ENCODE results near the gene ZNF605. TPM values are rescaled to one million over a fixed set of nuclear protein-coding genes. Genes with fewer than 3 reads are reported as not detected.

The ZNF605 gene
- total RNA-seq, 4 donors from 2014 or later = 3.2 to 10.1 (median 5.1) TPM

GRCh38 chr12:132873724-132874123, 82.4 kb downstream of the ZNF605 start:
- Histone ChIP-seq H3K4me3 (no peak overlapping the region), H3K27me3 (no peaks in the 10 kb centered on the region), H3K4me1 (no peaks in the 10 kb centered on the region), H3K9me3 (no peaks in the 10 kb centered on the region), H3K36me3 (peaks cover 24 to 97% (median 28%) of the 10 kb centered on the region in 3 donors), H3K27ac (no peak overlapping the region)
- DNase-seq = no peak
- intact Hi-C loops (cut with DNase I) = no loop called here
- no peak for TF ChIP-seq CTCF (IDR thresholded peaks at IDR 0.05)
- TF ChIP-seq POLR2A (IDR thresholded peaks at IDR 0.05) = no peak
- 90 to 93% methylated on average over 7 to 8 of the region's 10 CpGs for WGBS, 2 donors

- H3K4me3 ChIP-seq = no peak overlapping the region
- 66 to 85% methylated on average over 8 to 12 of the region's 12 CpGs for WGBS, 2 donors
- no peak overlapping the region for H3K27ac ChIP-seq
- TF ChIP-seq CTCF (IDR thresholded peaks at IDR 0.05) (no peak), POLR2A (IDR thresholded peaks at IDR 0.05) (no peak)
- peaks cover 24 to 99% (median 28%) of the 10 kb centered on the region in 3 donors for H3K36me3 ChIP-seq
- H3K4me1 ChIP-seq = no peaks in the 10 kb centered on the region
- H3K27me3 ChIP-seq = no peaks in the 10 kb centered on the region
- intact Hi-C loops (cut with DNase I) = no loop called here
- no peaks in the 10 kb centered on the region for H3K9me3 ChIP-seq
- no peak for DNase-seq
Measured at GRCh38 chr12:132872975-132873421, 83.1 kb downstream of the ZNF605 start.

- Histone ChIP-seq H3K27ac (no peak overlapping the region), H3K36me3 (peaks cover 24 to 99% (median 29%) of the 10 kb centered on the region in 3 donors), H3K4me3 (no peak overlapping the region), H3K9me3 (no peaks in the 10 kb centered on the region), H3K4me1 (no peaks in the 10 kb centered on the region), H3K27me3 (no peaks in the 10 kb centered on the region)
- intact Hi-C loops (cut with DNase I) = no loop called here
- 88 to 93% methylated on average over 19 to 20 of the region's 21 CpGs for WGBS, 2 donors
- no peak for TF ChIP-seq CTCF (IDR thresholded peaks at IDR 0.05)
- TF ChIP-seq POLR2A (IDR thresholded peaks at IDR 0.05) = no peak
- no peak for DNase-seq
Measured at GRCh38 chr12:132872073-132872855, 83.8 kb downstream of the ZNF605 start.

DNA sequence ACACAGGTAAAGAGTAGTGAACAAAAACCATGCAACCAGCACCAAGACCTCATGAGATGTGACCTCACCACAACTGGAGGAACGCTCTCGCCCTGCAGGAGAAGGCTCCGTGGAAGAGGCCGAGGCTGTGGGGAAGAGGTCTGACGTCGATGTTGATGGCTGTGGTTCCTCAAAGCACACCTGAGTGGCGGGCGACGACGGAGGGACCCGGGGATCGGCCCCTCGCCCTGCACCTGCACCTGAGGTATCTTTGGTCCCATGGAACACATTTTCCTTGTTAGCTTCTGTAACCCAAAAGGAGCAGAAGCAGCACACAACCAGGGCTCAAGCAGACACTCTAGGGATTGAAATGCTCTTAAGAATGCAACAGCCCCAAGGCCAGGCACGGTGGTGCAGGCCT, 86.6 kb downstream of the ZNF605 start:
- TF ChIP-seq POLR2A (IDR thresholded peaks at IDR 0.05) (no peak), CTCF (IDR thresholded peaks at IDR 0.05) (no peak)
- Histone ChIP-seq H3K9me3 (no peaks in the 10 kb centered on the region), H3K27me3 (no peaks in the 10 kb centered on the region), H3K27ac (no peak overlapping the region), H3K36me3 (peaks cover 9 to 98% (median 35%) of the 10 kb centered on the region in 3 donors), H3K4me3 (no peak overlapping the region), H3K4me1 (no peaks in the 10 kb centered on the region)
- DNase-seq = no peak
- WGBS, 2 donors = 60 to 96% methylated on average over 1 to 13 of the region's 14 CpGs
- intact Hi-C loops (cut with DNase I) = no loop called here

Small RNA genes within 50 kb of the gene (small RNA-seq; reads per million reads assigned to genes)
- gene RNU4ATAC12P = 0 reads per million in 4 donors

Other genes starting within 250 kb of the ZNF605 start
- gene PGAM5, start 245.5 kb downstream of the ZNF605 start, total RNA-seq = 10 to 100 TPM; 33.9 to 71.0 (median 39.9) TPM
- 10 to 100 TPM; 26.4 to 73.5 (median 57.7) TPM for gene ANKLE2, start 194.5 kb downstream of the ZNF605 start, total RNA-seq
- gene GOLGA3, start 127.4 kb downstream of the ZNF605 start, total RNA-seq = 10 to 100 TPM; 37.0 to 62.2 (median 54.0) TPM
- 10 to 100 TPM; 19.0 to 37.9 (median 35.8) TPM for gene CHFR, start 68.7 kb downstream of the ZNF605 start, total RNA-seq
- gene ZNF26, start 30.1 kb upstream of the ZNF605 start, total RNA-seq = 10 to 100 TPM in 1 of 4 donors, 1 to 10 TPM in 3; 2.7 to 17.9 (median 5.9) TPM
- 10 to 100 TPM in 1 of 4 donors, 1 to 10 TPM in 3; 5.3 to 21.2 (median 6.6) TPM for gene ZNF84, start 81.2 kb upstream of the ZNF605 start, total RNA-seq
- 10 to 100 TPM in 2 of 4 donors, 1 to 10 TPM in 2; 3.9 to 17.5 (median 8.7) TPM for gene ZNF140, start 124.6 kb upstream of the ZNF605 start, total RNA-seq
- 1 to 10 TPM in 3 of 4 donors, under 1 TPM in 1; 0.53 to 3.2 (median 1.2) TPM for gene ZNF891, start 174.0 kb upstream of the ZNF605 start, total RNA-seq
- gene ZNF10, start 174.3 kb upstream of the ZNF605 start, total RNA-seq = 1 to 10 TPM; 2.2 to 5.9 (median 4.1) TPM
- 10 to 100 TPM in 3 of 4 donors, 1 to 10 TPM in 1; 9.8 to 21.0 (median 15.7) TPM for gene ZNF268, start 225.2 kb upstream of the ZNF605 start, total RNA-seq

Measured in esophagus squamous epithelium (tissue), 5 donors.